Left renal cortex interstitium (tissue), 4 donors: ENCODE measurements around the gene DPYSL4. TPM values are rescaled to one million over a fixed set of nuclear protein-coding genes. Genes with fewer than 3 reads are reported as not detected.
"Not testable (repeated sequence)": the region's sequence is repeated elsewhere in the genome, so short reads cannot be mapped to it uniquely, and the experiment has no call there.

ENCODE experiments used
- DNase-seq, 4 donors: peaks; one replicate each; pipeline ENCODE4 v3.0.0-alpha.2; 2013; ENCODE audit warnings: low read depth in 4 of 4, low spot score in 2 of 4, missing footprints in 1 of 4
- polyA plus RNA-seq, 4 donors: library from polyadenylated mRNA; unstranded; fragments of 120-200 nt; gene quantifications; one replicate each; pipeline ENCODE4 v1.2.1, GENCODE V29; 2013; ENCODE audit not compliant: insufficient read length in 4 of 4

DPYSL4 gene
- polyA plus RNA-seq, 4 donors = 14.2 to 22.3 (median 21.4) TPM

DNA sequence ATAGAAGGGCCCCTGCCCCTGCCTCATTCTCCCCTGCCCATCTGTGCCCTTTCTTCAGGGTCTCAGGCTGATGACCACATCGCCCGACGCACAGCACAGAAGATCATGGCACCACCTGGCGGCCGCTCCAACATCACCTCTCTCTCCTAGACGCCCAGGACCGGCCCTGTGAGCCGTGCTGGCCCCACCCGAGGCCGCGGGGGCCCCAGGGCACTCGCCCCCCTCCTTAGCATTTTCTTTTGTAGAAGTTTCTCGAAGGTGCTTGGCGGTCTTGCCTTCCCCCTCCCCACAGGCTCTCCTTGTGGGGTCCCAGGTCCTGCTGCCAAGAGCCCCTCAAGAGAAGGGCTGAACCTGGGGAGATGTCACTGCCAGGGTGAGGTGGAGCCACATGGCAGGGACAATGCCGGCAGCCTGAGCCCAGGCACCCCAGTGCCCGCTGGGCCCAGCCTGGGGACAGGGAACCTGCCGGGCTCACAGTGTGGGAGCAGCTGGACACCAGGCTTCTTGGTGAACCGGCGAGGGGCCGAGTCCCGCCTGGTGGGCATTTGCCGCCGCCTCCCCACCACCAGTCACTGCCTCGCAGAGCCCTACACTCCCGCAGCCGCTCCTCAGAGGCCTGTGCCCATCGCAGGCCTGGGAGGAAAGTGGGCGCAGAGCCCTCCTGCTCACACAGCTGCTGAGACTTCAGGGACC, 18.2 kb downstream of the DPYSL4 start:
- DNase-seq = no peak

DNA sequence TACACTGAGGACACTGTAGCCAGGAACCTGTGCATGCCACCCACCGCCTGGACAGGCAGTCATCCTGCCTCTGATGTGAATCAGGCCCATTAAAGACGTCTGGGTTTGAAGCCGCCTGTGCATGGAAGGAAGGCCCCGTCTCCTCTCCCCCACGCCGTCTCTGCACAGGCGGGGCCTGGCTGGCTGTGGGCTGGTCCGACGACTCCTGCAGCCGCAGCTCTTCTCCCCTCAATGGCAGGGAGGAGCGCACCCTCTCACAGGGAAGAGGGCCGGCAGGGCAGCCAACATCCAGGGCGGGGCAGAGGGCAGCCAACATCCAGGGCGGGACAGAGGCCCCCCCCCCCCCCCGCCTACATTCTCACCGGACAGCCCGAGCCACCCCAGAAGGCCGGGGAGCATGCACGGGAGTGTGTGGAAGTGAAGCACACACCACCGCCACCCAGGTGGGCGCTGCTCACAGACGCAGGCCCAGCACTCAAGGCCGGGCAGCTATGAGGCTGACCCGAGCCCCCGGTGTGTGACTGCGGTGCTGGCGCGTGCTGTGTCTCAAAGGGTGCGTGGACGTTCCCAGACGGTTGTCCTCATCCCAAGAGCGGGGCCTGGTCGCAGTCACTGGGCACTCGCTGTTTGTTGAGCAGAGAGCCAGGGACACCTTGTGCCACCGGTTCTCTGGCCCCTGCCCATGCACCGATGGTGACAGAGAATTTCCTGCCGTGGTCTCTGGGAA, 19.1 kb downstream of the DPYSL4 start:
- DNase-seq = no peak

DNA sequence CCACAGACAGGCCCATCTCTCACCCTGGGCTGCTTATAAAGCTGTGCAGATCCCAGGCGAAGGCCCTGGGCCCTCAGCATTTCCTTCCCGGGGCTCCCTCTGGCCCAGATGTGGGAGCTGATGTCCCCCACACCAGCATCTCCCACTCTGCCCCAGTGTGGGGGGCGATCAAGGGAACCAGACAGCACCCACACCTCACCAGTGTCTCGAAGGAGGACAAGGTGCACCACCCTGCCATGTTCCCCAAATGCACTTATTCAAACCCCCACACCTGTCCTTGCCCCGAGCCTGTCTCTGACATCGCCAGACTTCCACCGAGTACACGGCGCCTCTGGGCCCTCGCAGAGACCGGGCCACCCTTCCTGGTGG, 19.6 kb downstream of the DPYSL4 start:
- DNase-seq = no peak

DNA sequence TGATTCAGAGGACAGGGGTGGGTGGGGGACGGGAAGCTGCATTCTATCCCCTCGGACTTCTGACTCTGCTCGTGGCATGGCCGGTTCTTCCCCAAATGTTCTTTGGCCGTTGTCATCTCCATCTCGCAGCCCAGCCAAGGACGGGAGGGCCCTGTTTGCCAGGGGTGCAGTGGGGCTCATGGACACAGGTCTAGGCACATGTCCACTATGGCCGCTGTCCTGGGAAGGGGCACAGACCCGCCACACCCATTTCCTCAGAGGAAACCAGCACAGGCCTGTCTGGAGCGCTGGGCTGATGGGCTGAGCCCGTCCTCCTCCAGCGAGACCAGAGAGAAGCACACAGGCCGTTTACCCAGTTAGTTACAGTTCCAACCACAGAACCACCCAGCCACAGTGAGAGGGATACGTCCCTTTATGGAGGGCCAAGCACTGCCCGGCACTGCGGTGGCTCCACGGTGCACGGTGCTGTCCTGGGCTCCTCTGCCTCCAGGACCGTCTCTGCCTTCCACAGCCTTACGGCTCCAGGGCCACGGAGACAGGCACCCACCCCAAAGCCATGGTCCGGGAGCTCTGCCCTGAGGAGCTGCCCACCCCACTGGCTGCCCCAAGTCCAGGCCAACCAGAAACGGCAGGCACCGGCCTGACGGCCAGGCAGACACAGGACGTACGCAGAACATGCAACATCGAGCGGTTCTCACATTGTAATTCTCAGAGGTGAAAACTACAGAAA, 20.2 kb downstream of the DPYSL4 start:
- no peak for DNase-seq

DNA sequence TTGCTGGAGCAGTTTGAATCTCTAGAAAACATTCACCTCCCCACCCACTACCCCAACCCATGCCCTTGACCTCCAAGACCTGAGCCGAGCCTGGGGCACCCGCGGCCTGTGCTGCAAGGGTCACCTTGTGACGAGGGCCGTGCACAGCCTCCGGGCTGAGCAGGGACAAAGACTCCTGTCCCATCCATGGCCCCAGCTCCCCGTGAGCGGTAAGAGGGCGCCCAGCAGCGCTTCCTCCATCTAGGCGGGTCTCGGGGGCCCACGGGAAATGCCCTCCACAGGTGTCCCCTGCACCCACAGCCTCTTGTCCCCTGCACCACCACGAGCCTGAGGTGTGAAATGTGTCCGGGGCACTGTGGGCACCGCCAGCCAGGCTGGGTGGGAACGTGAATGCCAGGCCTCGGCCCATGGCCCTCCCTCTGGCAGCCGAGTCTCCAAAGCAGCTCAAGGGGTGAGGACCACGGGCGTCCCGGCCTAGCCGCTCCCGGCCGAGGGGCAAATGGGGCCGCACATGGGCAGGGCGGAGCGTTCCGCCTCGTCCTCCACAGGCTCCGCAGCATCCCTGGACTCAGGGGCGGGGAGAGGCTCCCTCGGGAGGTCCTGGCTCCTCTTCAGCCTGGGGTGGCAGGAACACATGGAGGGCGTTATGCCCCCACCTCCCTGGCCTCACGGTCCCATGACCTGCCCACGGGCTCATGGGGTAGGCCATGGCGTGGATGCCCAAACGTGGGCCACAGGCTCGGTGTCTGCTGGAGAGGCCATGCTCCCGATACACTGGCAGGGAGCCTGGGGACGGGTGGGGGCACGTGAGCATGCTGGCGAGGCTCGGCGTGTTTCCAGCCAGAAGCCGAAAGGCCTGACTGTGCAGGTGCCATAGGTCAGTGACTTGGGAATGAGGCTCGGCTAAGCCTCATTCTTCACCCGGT, 21.1 kb downstream of the DPYSL4 start:
- no peak for DNase-seq

DNA sequence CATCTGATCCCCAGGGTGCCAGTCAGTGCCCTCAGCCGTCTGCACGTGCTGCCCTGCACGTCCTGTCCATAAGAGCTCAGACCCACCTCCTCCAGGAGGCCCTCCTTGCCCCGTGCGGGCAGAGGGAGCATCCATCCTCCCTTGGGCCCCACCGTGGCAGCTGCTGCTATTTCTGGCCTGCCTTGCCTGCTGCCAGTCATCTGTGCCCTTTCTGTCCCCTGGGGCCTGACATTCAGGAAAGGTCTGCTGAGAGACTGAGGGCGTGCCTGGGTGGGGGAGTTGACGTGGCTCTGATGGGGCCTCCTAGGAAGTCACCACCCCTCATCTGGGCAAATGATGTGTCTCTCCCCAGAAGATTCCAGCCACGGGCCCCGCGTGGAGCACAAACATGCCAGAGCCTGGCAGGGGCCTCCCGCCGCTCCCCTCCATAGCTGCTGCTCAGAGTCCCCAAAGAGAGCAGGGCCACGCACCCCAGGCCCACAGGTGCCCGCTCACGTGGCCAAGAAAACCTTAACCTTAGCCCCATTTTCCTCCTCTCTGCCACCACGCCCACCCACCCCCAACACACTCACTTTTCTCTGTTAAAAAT, 21.8 kb downstream of the DPYSL4 start:
- no peak for DNase-seq

DNA sequence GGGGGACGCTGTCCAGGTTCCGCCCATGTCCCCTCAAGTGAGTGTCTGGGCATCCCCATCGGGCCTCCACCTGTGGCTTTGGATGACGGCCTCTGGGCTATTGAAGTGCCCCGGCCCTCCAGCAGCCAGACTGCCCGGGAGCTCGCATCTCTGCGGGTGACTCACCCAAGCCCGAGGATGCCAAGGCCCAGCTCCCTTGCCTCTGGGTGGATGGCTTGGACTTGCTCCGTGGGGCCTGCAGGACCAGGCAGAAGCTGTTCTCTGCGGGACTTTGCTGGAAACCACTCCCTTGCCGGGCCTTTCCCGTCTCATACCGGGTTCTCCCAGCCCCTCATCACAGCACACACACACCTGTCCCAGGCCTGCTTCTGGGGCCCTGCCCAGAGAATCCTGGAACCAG, 22.4 kb downstream of the DPYSL4 start:
- no peak for DNase-seq

DNA sequence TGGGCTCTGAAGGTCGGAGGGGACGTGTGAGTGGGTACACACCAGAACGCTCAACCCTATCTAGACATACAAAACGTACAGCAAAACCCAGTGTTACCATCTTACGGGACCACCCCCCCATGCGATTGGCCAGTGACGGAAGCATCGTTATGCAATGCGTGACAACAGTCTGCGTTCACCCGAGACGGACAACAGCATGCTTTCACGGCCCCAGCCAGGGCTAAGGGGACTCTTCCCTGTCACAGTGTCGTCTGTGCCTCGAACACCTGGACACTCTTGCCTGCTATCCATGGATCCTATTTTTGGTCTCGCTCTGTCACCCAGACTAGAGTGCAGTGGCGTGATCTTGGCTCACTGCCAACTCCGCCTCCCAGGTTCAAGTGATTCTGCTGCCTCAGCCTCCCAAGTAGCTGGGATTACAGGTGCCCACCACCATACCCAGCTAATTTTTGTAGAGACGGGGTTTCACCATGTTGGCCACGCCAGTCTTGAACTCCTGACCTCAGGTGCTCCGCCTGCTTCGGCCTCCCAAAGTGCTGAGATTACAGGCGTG, 23.3 kb downstream of the DPYSL4 start:
- DNase-seq = no peak

DNA sequence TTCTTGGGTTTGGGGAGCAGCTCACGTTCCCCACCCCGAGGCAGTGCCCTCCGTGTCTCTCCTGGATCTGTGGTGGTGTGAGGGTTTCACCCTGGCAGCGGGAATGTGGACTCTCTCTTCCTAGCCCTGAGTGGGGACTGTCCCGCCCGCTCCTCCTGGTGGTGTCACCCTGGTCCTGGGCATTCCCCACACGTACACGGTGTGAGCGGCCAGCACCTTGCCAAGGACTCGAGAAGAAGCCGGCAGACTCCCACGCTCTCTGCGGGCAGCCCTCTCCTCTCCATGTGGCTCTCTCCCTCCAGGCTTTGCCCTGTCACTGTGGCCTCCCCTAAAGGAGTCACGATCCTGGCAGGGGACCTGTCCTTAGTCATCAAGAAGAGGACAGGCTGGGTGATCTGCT, 24.0 kb downstream of the DPYSL4 start:
- DNase-seq = no peak

DNA sequence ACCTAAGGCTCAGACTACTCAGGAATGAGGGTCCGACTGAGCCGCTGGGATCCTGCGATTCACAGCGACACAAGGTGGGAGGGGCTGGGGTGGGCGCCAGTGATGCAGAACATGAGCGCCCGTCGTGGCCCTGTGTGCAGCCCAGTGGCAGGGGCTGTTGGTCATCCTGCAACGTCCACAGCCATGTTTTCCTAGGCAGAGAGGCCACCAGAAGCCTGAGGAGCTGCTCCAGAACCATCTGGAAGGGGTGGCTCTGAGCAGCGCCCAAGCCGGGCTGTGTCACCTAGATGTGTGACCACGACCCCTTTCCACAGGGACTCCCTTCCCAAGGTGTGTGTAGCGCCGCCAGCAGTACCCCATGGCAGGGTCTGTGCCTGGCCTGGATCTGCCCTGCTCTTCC, 24.5 kb downstream of the DPYSL4 start:
- no peak for DNase-seq

DNA sequence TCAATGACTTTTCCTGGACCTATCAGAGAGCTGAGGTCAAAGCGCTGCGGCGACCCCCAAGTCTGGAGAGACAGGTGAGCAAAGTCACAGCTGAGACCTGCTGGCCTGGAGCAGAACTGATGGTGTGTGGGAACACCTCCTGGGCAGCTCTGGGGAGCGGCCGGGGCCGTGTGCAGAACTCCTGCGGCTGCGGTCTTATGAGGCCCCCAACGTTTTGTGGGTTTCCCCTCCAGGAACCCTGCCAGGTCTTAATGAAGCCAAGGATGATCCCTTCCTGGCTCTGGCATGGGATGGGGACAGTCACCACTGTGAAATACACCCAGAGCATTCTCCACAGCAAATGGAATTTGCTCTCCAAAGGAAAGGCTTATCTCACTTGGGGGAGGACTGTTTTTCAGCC, 26.1 kb downstream of the DPYSL4 start:
- no peak for DNase-seq

DNA sequence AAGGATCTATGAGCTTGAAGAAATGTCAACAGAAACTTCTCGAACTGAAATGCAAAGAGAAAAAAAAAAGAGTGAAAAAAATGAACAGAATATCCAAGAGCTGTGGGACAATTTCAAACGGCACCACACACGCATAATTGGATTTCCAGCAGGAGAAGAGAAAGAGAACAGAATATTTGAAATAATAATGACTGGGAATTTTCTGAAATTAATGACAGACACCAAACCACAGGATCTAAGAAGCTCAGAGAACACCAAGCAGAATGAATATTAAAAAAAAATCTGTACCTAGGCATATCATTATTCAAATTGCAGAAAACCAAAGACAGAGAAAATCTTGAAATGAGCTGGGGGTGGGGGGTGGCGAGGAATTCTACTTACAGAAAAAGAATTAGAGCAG, 27.2 kb downstream of the DPYSL4 start:
- no peak for DNase-seq

DNA sequence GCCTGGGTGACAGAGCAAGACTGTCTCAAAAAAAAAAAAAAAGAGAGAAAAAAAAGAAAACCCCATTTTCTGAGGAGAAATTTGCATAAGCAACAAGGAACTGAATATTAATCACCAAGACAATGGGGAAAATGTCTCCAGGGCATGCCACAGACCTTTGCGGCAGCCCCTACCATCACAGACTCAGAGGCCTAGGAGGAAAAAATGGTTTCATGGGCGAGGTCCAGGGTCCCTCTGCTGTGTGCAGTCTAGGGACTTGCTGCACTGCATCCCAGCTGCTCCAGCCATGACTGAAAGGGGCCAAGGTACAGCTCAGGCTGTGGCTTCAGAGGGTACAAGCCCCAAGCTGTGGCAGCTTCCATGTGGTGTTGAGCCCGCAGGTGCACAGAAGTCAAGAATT, 29.7 kb downstream of the DPYSL4 start:
- not testable (repeated sequence) for DNase-seq

DNA sequence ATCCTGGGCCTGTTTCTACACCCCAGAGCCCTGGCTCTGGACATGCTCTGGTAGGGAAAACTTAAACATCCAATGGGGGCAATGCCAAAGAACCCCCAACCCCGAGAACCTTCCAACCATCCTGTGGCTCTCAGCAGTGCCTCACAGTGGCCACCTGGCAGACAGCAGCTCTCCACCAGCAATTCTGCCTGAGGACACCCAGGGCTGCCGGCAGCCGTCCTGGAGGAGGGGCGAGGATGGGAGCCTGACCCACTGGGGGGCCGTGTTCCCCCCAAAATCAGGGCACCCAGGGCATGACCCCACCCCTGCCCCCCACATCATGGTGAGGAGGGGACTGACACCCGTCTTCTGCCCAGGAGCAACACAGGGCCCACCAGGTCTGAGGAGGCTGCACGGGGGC, 32.7 kb downstream of the DPYSL4 start:
- DNase-seq = no peak

DNA sequence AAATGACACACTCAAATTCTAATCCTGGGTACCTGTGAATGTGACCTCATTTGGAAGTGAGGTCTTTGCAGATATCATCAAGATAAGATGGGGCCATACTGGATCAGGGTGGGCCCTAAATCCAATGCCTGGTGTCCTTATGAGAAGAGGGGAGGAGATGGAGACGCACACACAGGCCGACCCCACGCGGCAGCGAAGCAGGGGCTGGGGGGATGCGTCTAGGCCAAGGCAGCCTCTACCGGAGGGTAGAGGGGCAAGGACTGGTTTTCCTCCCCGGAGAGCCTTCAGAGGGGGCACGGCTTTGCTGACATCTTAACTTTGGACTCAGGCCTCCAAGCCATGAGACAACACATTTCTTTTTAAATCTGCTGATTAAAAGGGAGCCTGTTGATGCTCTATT, 33.3 kb downstream of the DPYSL4 start:
- no peak for DNase-seq

DNA sequence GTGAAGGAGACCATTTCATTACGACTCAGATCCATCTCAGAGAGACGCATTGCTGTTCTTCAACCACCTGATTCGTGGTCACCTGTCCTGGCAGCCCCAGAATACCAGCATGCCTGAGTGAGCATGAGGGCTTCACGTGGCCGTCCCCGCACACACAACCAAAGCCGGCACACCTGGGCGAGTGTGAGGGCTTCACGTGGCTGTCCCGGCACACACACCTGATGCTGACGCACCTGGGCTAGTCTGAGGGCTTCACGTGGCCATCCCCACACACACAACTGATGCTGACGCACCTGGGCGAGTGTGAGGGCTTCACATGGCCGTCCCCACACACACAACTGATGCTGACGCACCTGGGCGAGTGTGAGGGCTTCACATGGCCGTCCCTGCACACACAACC, 34.2 kb downstream of the DPYSL4 start:
- not testable (repeated sequence) for DNase-seq

DNA sequence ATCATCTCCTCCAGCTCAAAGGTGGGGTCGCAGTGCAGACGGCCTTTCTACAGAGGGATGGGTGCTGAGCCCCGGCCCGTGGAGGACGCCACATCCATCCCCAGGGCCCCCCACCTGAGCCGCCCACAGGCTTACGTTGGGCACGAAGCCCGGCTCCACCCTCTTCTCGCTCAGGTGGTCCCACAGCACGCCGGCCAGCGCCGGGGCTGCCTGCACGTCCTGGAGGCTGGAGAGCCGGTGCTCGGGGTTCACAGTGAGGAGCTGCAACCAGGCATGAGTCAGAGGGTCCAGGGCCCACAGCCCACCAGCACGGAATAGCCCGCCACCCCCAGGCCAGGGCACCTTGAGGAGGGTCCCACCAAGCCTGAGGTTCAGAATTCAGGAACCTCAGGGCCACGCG, 36.0 kb downstream of the DPYSL4 start:
- no peak for DNase-seq

DNA sequence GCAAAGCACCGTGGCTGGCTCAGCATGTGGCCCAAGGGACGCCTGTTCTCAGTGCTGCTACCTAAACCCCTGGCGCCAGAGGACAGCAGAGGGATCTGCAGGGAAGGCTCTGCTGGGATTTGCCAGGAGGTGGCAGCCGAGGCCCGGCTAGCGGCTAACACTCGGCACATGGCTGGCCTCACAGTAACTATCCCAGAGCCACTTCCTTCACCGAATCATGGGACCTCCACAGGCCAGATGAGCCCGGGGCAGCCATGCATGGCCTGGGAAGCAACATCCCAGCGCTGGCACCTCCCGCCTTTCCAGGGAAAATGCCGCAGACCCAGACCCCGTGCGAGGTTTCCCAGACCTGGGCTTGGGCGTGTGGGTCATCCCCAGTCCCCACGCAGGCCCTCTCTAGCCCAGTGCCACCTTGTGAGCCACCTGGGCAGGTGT, 36.4 kb downstream of the DPYSL4 start:
- peak; percentile 25 to 71 (median 58) for DNase-seq

DNA sequence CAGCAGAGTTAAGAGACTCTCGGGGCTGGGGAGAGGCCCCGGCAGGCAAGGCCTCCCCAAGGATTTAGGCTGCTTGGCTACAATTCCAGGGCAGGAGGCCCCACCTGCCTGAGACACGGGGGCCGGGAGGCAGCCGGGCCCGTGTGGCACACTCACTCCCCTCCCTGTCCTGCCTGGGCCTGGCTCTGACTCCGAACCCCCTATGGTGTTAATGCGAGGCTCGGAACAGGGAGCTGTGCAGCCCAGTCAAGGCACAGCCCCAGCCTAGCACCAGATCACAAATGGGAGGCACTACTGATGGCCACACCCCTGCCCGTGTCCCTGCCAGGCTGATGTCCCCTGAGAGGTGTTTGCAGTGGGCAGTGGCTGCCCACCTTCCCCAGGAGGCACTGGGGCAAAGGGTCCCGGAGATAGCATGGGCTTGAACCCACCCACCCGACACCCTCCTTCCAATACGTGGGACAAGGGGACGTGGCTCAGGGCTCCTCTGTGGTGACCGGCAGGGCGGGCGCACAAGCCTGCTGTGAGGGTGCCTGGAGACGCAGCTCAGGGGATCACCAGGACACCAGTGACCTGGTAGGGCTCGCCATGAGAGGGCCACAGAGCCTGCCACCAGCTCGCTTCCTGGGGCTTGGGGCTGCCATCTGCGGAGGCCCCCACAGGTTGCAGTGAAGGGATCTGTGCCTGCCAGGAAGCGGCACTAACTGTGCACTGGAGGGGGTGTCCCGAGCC, 37.0 kb downstream of the DPYSL4 start:
- DNase-seq = no peak
